Measurements from ENCODE around the gene CAMK2N1.

DNA sequence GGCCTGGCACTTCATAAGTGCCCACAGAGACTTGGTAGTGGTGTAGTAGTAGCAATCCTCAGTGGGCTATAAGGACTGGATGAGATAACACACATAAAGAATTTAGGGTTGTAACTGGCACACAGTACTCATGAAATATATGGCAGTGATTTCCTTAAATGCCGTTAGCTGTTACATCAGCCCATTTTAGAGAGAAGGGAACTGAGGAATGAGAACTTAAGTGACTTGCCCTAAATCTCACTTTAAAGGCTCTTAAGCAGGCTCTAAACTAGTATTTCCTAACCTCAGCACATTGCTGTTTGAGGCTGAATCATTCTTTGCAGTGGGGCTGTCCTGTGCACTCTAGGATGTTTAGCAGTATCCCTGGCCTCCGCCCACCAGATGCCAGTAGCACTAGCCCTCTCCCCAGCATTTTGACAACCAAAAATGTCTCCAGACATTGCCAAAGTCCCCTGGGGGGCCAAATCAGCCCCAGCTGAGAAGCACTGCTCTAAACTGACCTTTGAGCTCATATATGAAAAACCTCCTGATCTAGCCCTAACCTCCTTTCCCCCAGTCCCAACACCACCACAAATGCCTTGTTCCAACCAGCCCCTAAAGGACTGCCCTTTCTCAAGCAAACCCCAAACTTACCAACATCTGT, 11.6 kb downstream of the CAMK2N1 start:
- no peak for TF ChIP-seq CBX5 (IDR thresholded peaks at IDR 0.05; ENCODE audit: low read depth, low read length)
- no peak for TF ChIP-seq ASH2L (IDR thresholded peaks at IDR 0.05; ENCODE audit: low read length)
- no peak for TF ChIP-seq RFX5 (IDR thresholded peaks at IDR 0.05; ENCODE audit: borderline replicate concordance, low read depth, low read length)
- no peak for TF ChIP-seq SP1 (IDR thresholded peaks at IDR 0.05; ENCODE audit: low read depth, low read length)

All from H1 (cell line).